HepG2 (cell line): ENCODE measurements around the gene SLC2A5. TPM values are rescaled to one million over a fixed set of nuclear protein-coding genes. Genes with fewer than 3 reads are reported as not detected.
A peak's percentile ranks its signal among the peaks of the same experiment; 100 is the strongest.

Source experiments
- BRCA1 ChIP-seq: sonication (generic); formaldehyde crosslinking; IDR thresholded peaks from 2 replicates; pipeline ENCODE4 v1.4.0; 2020; ENCODE audit warnings: missing genetic modification reagents
- CBX2 ChIP-seq, 2 experiments: fragments of 200-600 bp in 1 of 2; sonication (generic); formaldehyde crosslinking in 1 of 2; IDR thresholded peaks; 2 replicates each; pipeline versions ENCODE4 v1.7.0 to v1.8.1; 2018 to 2022; ENCODE audit warnings: low read depth in 2 of 2, low read length in 1 of 2, mild to moderate bottlenecking in 1 of 2, missing genetic modification reagents in 1 of 2
- DNMT1 ChIP-seq: sonication (generic); formaldehyde crosslinking; IDR thresholded peaks from 2 replicates; pipeline ENCODE4 v1.5.1; 2020; ENCODE audit warnings: mild to moderate bottlenecking, missing genetic modification reagents
- GLI4 ChIP-seq: sonication (generic); formaldehyde crosslinking; IDR thresholded peaks from 2 replicates; pipeline ENCODE4 v1.5.1; 2020; ENCODE audit warnings: missing genetic modification reagents, mild to moderate bottlenecking, moderate library complexity, borderline replicate concordance
- HOXD1 ChIP-seq: sonication (generic); formaldehyde crosslinking; IDR thresholded peaks from 2 replicates; pipeline ENCODE4 v1.5.0; 2020; ENCODE audit warnings: missing genetic modification reagents
- KAT2B ChIP-seq: fragments of 150-350 bp; IDR thresholded peaks from 2 replicates; pipeline ENCODE4 v1.6.1; 2014; ENCODE audit warnings: low read depth, low read length, borderline replicate concordance
- MTA1 ChIP-seq: sonication (generic); formaldehyde crosslinking; IDR thresholded peaks from 2 replicates; pipeline ENCODE4 v1.4.0; 2020; ENCODE audit warnings: missing genetic modification reagents, mild to moderate bottlenecking, borderline replicate concordance
- MYC ChIP-seq: sonication (generic); formaldehyde crosslinking; IDR thresholded peaks from 2 replicates; pipeline ENCODE4 v1.9.0; 2021; ENCODE audit warnings: missing genetic modification reagents, borderline replicate concordance
- NFRKB ChIP-seq: fragments of 450-650 bp; IDR thresholded peaks from 2 replicates; pipeline ENCODE4 v1.6.1; 2017
- TP53 ChIP-seq: sonication (generic); formaldehyde crosslinking; conservative IDR thresholded peaks from 2 replicates; pipeline ENCODE4 v1.4.0; 2020; ENCODE audit warnings: missing genetic modification reagents
- TSC22D2 ChIP-seq: sonication (generic); formaldehyde crosslinking; IDR thresholded peaks from 2 replicates; pipeline ENCODE4 v1.5.1; 2020; ENCODE audit warnings: missing genetic modification reagents, mild to moderate bottlenecking, borderline replicate concordance
- ZIK1 ChIP-seq: sonication (generic); formaldehyde crosslinking; IDR thresholded peaks from 2 replicates; pipeline ENCODE4 v1.5.0; 2020; ENCODE audit warnings: mild to moderate bottlenecking, low read depth, missing genetic modification reagents, borderline replicate concordance
- ZNF672 ChIP-seq: sonication (generic); formaldehyde crosslinking; IDR thresholded peaks from 2 replicates; pipeline ENCODE4 v1.8.1; 2022; ENCODE audit warnings: missing genetic modification reagents
- ZSCAN30 ChIP-seq: sonication (generic); formaldehyde crosslinking; IDR thresholded peaks from 2 replicates; pipeline ENCODE4 v1.5.0; 2020; ENCODE audit warnings: mild to moderate bottlenecking, missing genetic modification reagents
- polyA plus RNA-seq, 8 experiments: library from polyadenylated mRNA; depleted of rRNA in 3 of 8; stranded (reverse) in 7 of 8; unstranded in 1 of 8; fragments of >200 nt; fragmentation: Illumina TruSeq in 4 of 8; extraction: Trizol in 4 of 8; gene quantifications; 2 replicates each; pipeline versions ENCODE4 v1.2.1 to v1.2.3, GENCODE V29; 2011 to 2016; ENCODE audit warnings: low read depth in 4 of 8, missing spikeins in 1 of 8, mixed read lengths in 1 of 8; ENCODE audit not compliant: insufficient read depth in 1 of 8
- total RNA-seq, 5 experiments: library from RNA; depleted of rRNA; stranded (reverse); fragments of >200 nt; fragmentation: Illumina TruSeq; extraction: Trizol; gene quantifications; 2 replicates each; pipeline ENCODE4 v1.2.3, GENCODE V29; 2016; ENCODE audit warnings: low read depth in 1 of 5
- TF ChIP-seq, protein P1 (sequence below): sonication (generic); formaldehyde crosslinking; IDR thresholded peaks from 2 replicates; pipeline ENCODE4 v1.4.0; 2020; ENCODE audit warnings: missing genetic modification reagents
- TF ChIP-seq, protein P2 (sequence below): sonication (generic); formaldehyde crosslinking; IDR thresholded peaks from 2 replicates; pipeline ENCODE4 v1.4.0; 2020; ENCODE audit warnings: missing genetic modification reagents, borderline replicate concordance
- TF ChIP-seq, protein P3 (sequence below): sonication (generic); formaldehyde crosslinking; IDR thresholded peaks from 2 replicates; pipeline ENCODE4 v1.4.0; 2020; ENCODE audit warnings: mild to moderate bottlenecking, missing genetic modification reagents
- TF ChIP-seq, protein P4 (sequence below): sonication (generic); formaldehyde crosslinking; IDR thresholded peaks from 2 replicates; pipeline ENCODE4 v1.4.0; 2020; ENCODE audit warnings: missing genetic modification reagents

The SLC2A5 gene
- total and polyA plus RNA-seq, 2 of the 13 experiments (the other 11 are each of a cell fraction or from before 2014, with no cell fraction given): 0.04 to 0.54 TPM

DNA sequence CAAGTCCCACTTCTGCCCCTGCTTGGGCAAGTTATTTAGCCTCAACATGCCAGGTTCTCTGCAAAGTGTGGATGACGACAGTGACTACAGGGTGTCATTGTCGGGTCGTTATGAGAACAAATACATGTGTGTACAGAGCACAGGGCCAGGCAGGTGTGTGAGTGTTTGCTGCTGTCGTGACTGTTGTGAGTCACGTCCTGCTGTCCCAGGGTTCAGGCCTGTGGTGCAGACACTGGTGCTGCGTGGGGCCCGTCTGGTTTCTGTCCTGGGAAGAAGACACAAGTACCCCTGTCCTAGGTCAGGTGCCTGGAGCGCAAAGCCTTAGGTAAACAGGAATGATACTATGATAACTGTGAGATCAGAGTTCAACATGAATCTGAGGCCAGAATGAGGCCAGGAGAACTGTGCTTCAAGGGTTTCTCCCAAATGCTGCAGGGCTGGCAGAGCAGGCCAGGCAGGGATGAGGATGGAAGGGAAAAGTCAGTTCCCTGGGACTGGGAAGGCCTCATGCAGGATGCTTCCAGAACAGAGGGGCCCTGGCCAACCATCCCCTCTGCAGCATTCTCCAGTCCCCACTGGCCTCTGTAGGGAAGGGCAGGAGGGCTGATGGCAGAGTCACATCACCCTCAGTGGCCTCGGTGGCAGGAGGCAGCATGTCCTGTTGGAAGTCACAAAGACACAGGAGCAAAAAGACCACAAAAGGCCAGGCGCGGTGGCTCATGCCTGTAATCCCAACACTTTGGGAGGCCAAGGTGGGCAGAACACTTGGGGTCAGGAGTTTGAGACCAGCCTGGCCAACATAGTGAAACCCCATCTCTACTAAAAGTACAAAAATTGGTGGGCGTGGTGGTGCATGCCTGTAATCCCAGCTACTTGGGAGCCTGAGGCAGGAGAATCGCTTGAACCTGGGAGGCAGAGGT is 43.8 kb upstream of the SLC2A5 start (continued):
- no peak for TF ChIP-seq ZNF672 (CRISPR knock-in tag)
- TF ChIP-seq MYC: peak; percentile 69; the same call in 1 of the 2 replicates
- no peak for TF ChIP-seq GLI4 (CRISPR knock-in tag)
- TF ChIP-seq, protein P1, sequence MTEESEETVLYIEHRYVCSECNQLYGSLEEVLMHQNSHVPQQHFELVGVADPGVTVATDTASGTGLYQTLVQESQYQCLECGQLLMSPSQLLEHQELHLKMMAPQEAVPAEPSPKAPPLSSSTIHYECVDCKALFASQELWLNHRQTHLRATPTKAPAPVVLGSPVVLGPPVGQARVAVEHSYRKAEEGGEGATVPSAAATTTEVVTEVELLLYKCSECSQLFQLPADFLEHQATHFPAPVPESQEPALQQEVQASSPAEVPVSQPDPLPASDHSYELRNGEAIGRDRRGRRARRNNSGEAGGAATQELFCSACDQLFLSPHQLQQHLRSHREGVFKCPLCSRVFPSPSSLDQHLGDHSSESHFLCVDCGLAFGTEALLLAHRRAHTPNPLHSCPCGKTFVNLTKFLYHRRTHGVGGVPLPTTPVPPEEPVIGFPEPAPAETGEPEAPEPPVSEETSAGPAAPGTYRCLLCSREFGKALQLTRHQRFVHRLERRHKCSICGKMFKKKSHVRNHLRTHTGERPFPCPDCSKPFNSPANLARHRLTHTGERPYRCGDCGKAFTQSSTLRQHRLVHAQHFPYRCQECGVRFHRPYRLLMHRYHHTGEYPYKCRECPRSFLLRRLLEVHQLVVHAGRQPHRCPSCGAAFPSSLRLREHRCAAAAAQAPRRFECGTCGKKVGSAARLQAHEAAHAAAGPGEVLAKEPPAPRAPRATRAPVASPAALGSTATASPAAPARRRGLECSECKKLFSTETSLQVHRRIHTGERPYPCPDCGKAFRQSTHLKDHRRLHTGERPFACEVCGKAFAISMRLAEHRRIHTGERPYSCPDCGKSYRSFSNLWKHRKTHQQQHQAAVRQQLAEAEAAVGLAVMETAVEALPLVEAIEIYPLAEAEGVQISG (CRISPR knock-in tag): peak; percentile 56
- TF ChIP-seq, protein P2, sequence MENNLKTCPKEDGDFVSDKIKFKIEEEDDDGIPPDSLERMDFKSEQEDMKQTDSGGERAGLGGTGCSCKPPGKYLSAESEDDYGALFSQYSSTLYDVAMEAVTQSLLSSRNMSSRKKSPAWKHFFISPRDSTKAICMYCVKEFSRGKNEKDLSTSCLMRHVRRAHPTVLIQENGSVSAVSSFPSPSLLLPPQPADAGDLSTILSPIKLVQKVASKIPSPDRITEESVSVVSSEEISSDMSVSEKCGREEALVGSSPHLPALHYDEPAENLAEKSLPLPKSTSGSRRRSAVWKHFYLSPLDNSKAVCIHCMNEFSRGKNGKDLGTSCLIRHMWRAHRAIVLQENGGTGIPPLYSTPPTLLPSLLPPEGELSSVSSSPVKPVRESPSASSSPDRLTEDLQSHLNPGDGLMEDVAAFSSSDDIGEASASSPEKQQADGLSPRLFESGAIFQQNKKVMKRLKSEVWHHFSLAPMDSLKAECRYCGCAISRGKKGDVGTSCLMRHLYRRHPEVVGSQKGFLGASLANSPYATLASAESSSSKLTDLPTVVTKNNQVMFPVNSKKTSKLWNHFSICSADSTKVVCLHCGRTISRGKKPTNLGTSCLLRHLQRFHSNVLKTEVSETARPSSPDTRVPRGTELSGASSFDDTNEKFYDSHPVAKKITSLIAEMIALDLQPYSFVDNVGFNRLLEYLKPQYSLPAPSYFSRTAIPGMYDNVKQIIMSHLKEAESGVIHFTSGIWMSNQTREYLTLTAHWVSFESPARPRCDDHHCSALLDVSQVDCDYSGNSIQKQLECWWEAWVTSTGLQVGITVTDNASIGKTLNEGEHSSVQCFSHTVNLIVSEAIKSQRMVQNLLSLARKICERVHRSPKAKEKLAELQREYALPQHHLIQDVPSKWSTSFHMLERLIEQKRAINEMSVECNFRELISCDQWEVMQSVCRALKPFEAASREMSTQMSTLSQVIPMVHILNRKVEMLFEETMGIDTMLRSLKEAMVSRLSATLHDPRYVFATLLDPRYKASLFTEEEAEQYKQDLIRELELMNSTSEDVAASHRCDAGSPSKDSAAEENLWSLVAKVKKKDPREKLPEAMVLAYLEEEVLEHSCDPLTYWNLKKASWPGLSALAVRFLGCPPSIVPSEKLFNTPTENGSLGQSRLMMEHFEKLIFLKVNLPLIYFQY (CRISPR knock-in tag): peak; percentile 94
- TF ChIP-seq TP53: no peak
- TF ChIP-seq CBX2 (IDR thresholded peaks at IDR 0.05; ENCODE audit: low read depth, low read length): peak; percentile 87; the same call in 1 of the 2 replicates
- no peak for TF ChIP-seq CBX2 (CRISPR knock-in tag; IDR thresholded peaks at IDR 0.05; ENCODE audit: low read depth)
- no peak for TF ChIP-seq KAT2B
- TF ChIP-seq, protein P3, sequence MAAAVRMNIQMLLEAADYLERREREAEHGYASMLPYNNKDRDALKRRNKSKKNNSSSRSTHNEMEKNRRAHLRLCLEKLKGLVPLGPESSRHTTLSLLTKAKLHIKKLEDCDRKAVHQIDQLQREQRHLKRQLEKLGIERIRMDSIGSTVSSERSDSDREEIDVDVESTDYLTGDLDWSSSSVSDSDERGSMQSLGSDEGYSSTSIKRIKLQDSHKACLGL (CRISPR knock-in tag): no peak
- TF ChIP-seq HOXD1: peak; percentile 65; the same call in 1 of the 2 replicates
- no peak for TF ChIP-seq ZSCAN30 (CRISPR knock-in tag)
- no peak for TF ChIP-seq TSC22D2 (CRISPR knock-in tag)
- TF ChIP-seq ZIK1 (CRISPR knock-in tag): no peak
- no peak for TF ChIP-seq BRCA1 (CRISPR knock-in tag)
- no peak for TF ChIP-seq NFRKB
- TF ChIP-seq MTA1 (CRISPR knock-in tag): peak; percentile 96
- no peak for TF ChIP-seq DNMT1 (CRISPR knock-in tag)
- TF ChIP-seq, protein P4, sequence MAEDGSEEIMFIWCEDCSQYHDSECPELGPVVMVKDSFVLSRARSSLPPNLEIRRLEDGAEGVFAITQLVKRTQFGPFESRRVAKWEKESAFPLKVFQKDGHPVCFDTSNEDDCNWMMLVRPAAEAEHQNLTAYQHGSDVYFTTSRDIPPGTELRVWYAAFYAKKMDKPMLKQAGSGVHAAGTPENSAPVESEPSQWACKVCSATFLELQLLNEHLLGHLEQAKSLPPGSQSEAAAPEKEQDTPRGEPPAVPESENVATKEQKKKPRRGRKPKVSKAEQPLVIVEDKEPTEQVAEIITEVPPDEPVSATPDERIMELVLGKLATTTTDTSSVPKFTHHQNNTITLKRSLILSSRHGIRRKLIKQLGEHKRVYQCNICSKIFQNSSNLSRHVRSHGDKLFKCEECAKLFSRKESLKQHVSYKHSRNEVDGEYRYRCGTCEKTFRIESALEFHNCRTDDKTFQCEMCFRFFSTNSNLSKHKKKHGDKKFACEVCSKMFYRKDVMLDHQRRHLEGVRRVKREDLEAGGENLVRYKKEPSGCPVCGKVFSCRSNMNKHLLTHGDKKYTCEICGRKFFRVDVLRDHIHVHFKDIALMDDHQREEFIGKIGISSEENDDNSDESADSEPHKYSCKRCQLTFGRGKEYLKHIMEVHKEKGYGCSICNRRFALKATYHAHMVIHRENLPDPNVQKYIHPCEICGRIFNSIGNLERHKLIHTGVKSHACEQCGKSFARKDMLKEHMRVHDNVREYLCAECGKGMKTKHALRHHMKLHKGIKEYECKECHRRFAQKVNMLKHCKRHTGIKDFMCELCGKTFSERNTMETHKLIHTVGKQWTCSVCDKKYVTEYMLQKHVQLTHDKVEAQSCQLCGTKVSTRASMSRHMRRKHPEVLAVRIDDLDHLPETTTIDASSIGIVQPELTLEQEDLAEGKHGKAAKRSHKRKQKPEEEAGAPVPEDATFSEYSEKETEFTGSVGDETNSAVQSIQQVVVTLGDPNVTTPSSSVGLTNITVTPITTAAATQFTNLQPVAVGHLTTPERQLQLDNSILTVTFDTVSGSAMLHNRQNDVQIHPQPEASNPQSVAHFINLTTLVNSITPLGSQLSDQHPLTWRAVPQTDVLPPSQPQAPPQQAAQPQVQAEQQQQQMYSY (CRISPR knock-in tag): no peak
